CD4-positive, alpha-beta T cell treated with Interleukin-15 for 4 hours (primary cell): ENCODE results near the gene ZNF787.
A peak's percentile ranks its signal among the peaks of the same experiment; 100 is the strongest.
"Not testable (repeated sequence)": the region's sequence is repeated elsewhere in the genome, so short reads cannot be mapped to it uniquely, and the experiment has no call there.

Source experiments
- DNase-seq: peaks from one replicate; pipeline ENCODE4 v3.0.0-alpha.2; 2020; ENCODE audit warnings: low spot score

The ZNF787 gene

GRCh38 chr19:56121180-56122167 is at the start of gene ZNF787:
Gene ZNF787 (minus strand): TSS chr19:56121295. CDS start chr19:56103217, 18,078 bp downstream.
- DNase-seq: peak; percentile 98

- no peak for DNase-seq
These were observed 49.2 kb upstream of the ZNF787 start for GRCh38 chr19:56170261-56170660.

GRCh38 chr19:56167064-56167578 is 46.0 kb upstream of the ZNF787 start:
- no peak for DNase-seq

GRCh38 chr19:56163097-56163496 is 42.0 kb upstream of the ZNF787 start:
- DNase-seq: no peak

GRCh38 chr19:56162258-56162657 is 41.2 kb upstream of the ZNF787 start:
- no peak for DNase-seq

- DNase-seq: no peak
These were observed 40.4 kb upstream of the ZNF787 start for GRCh38 chr19:56161534-56161933.

GRCh38 chr19:56159622-56160271 is 38.7 kb upstream of the ZNF787 start:
- DNase-seq: no peak

GRCh38 chr19:56159009-56159559 is 38.0 kb upstream of the ZNF787 start:
- DNase-seq: no peak

- no peak for DNase-seq
These were observed 37.2 kb upstream of the ZNF787 start for GRCh38 chr19:56158170-56158757.

- no peak for DNase-seq
These were observed 35.7 kb upstream of the ZNF787 start for GRCh38 chr19:56156768-56157167.

- no peak for DNase-seq
These were observed 34.1 kb upstream of the ZNF787 start for GRCh38 chr19:56155124-56155687.

- DNase-seq: no peak
These were observed 32.4 kb upstream of the ZNF787 start for GRCh38 chr19:56153507-56153906.

GRCh38 chr19:56152644-56153043 is 31.5 kb upstream of the ZNF787 start:
- DNase-seq: no peak

- DNase-seq: no peak
These were observed 29.3 kb upstream of the ZNF787 start for GRCh38 chr19:56150358-56150757.

GRCh38 chr19:56149656-56150038 is 28.6 kb upstream of the ZNF787 start:
- no peak for DNase-seq

GRCh38 chr19:56148955-56149655 is 28.0 kb upstream of the ZNF787 start:
- not testable (repeated sequence) for DNase-seq

GRCh38 chr19:56148096-56148495 is 27.0 kb upstream of the ZNF787 start:
- no peak for DNase-seq

GRCh38 chr19:56147307-56147706 is 26.2 kb upstream of the ZNF787 start:
- no peak for DNase-seq

GRCh38 chr19:56146904-56147303 is 25.8 kb upstream of the ZNF787 start:
- DNase-seq: no peak

GRCh38 chr19:56145698-56146097 is 24.6 kb upstream of the ZNF787 start:
- no peak for DNase-seq

GRCh38 chr19:56144831-56145230 is 23.7 kb upstream of the ZNF787 start:
- no peak for DNase-seq
